A673 (cell line): ENCODE data around the gene LHX6.

Experiments
- CTCF ChIP-seq: fragments of 300-800, 200-600 bp; sonication (generic); conservative IDR thresholded peaks from 2 replicates; pipeline ENCODE4 v1.5.1; 2017; ENCODE audit warnings: low read depth, mild to moderate bottlenecking, antibody characterized with exemption, low read length, moderate library complexity, mixed read lengths
- EZH2 ChIP-seq: fragments of 200-600 bp; sonication (generic); IDR thresholded peaks from 2 replicates; pipeline ENCODE4 v1.6.1; 2017; ENCODE audit warnings: borderline replicate concordance, low read depth, mild to moderate bottlenecking, mixed read lengths, antibody characterized with exemption, low read length; ENCODE audit not compliant: poor library complexity, severe bottlenecking

DNA sequence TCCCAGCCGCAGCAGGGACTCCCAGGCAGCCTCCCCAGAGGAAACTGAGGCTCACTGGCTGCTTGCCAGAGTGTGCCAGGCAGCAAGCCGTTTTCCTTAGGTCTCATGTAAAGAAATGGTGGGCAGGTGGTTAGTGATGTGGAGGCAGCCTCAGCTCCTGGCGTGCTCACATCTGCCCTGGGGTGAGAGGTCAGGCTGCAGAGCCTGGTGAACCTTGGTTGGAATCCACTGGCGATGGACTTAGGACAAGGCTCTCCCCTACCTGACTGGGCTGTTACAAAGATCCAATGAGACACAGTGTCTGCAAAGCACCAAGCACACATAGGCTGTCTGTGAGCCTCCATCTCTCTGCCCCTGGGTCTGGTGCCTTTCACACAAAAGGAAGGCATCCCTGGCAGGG, 30.9 kb downstream of the LHX6 start:
- TF ChIP-seq EZH2 (no peak), CTCF (no peak)
